GM19438 (cell line): ENCODE results near the gene HOXB6.

Experiments used
- ATAC-seq: cut with Tn5 transposase; IDR thresholded peaks from one replicate; pipeline ENCODE4 v1.9.1; 2021; ENCODE audit warnings: low read depth; ENCODE audit not compliant: unreplicated experiment

Gene HOXB6

GRCh38 chr17:48596735-48597527 is 7.9 kb downstream of the HOXB6 start:
- no peak for ATAC-seq

DNA sequence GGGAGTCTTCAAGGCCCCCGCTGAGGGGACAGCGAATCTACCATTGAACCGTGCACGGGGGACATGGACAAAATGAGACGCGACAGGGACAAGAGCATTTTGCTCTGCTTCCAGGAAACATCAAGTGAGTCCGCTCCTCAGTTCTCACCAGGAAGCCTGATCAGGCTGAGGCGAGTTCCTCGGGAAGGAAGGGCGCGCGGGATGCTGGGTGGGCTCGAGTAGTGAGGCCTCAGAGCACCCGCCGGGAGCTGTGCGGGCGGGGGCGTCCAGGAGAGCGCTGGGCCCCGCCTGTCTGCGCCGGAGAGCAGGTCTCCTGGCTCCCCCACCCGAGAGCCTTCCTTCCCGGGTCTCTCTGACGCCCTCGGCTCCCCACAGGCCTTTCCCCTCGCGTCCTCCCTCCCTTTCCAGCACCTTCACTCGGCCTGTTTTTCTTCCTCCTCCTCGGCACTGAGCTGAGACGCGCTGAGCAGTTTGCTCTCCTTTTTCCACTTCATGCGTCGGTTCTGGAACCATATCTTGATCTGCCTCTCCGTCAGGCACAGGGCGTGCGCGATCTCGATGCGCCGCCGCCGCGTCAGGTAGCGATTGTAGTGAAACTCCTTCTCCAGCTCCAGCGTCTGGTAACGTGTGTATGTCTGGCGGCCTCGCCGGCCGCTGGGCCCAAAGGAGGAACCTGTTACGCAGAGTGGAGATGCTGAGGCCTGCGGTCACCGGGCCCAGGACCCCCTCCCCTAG is 8.6 kb downstream of the HOXB6 start:
- no peak for ATAC-seq

DNA sequence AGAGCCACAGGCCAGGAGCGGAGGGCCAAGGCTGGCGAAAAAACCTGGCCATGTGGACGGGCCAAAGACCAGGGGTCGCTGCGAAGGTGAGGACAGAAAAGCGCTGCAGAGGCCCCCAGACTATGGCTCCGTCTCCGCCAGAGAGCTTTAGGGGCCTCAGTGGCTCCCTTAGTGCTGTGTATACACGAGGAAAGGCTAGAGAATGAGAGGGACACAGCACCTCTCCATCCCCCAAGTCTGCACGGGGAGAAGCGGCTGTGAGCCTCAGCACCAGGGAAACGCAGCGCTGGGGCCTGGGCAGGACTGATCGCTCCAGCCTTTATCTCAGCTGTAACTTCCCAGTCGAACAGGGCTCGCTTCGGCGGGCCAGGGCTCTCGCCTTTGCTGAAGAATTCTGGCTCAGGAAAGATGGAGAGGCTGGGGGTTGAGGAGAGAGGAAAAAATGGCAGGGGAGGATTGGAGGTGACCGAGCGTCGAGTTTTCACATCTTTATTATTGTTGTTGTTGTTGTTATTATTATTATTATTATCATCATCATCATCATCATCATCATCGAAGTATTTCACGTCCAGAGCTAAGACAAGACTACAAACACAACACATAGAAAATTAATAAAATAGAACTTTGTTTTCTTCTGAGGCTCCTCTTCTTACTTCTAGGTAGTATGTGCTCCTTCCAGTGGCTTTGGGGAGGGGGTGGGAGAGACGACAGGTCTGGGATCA is 9.3 kb downstream of the HOXB6 start:
- no peak for ATAC-seq

DNA sequence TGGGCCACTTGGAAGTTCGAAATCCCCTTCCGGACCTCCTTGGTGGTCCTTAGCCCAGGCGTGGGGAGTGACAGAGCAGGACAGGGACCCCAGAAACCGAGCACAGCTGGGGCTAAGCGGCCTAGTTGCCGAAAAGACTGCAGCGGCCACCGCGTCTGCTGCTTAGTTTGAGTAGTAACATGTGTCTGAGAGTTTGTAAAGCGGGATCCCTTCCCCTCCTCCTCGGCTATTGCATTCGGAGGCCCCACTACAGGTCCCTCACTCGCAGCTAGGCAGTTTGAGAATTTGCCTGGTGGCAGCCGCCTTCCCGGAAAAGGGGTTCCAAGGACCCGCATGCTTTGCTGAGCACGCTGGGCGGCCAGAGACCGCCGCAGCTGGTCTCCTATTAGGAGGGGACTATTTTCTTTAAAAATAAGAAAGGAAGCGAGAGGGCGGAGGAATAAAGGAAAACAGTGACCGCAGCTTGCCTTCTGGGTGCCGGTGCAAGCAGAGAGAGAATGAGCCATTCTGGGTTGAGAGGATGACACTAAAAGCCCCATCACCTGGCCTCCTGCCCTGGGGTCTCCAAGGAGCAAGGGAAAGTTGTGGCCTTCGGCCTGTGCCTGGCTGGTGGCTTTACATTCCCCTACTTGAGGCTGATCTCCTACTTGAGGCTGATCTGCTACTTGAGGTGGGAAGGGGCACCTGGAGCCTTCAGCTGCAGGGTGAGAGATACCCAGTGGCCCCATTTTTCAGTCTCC is 10.1 kb downstream of the HOXB6 start:
- ATAC-seq, result no peak

DNA sequence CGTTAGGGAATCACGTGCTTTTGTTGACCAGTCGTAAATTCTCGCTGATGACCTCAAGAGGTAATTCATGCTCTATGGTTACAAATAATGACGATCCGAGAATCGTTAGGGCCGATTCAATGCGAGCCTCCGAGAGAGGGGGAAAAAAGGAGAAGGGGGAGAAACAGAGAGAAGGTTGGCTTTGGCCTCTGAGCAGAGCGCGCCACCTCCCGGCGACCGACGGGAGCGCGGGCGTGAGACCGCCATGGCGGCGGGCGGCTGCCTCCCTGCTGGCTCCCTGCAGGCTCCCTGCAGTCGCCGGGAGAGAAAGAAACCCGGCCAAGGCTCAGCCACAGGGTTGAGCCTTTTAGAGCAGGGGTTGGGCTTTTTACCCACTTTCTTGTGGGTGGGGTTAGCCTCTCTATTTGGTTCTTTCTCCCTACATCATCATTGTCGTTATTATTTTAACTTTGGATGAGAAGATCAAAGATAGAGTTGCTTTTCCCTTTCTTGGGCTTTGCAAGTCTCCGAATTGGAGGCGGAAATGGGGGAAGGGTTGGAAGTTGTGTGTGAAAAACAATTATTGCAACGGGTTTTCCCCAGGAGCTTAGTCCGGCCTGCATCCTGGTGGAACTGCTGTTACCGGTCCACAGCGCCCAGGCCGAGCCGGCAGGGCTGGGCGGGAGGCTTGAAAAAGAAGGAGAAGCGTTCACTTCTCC is 10.8 kb downstream of the HOXB6 start:
- ATAC-seq, result no peak

GRCh38 chr17:48593126-48593829 is 11.5 kb downstream of the HOXB6 start, which contains the start of gene HOXB5:
Gene HOXB5, minus strand, starts transcription at chr17:48593779. Its CDS starts 97 bp downstream, at chr17:48593682.
- no peak for ATAC-seq

DNA sequence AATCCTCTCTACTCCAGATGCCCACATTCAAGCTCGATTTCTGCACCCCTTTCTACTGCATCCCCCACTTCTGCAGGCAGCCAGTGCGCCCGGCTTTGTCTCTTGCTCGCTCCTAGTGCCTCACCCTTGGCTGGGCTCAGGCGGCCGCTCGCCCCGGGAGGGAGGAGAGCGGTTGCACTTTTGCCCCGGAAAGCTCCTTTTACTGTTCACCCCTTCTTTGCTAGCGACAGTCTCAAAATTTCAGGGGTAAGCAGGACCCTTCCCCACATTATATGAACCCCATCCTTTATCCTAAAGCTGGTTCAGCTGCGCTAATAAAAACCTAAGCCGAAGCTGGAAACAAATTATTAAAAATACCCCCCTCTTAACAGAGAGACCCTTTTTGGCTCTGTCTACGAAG is 12.2 kb downstream of the HOXB6 start:
- ATAC-seq, result no peak

GRCh38 chr17:48592057-48592514 is 12.7 kb downstream of the HOXB6 start:
- ATAC-seq, result no peak

DNA sequence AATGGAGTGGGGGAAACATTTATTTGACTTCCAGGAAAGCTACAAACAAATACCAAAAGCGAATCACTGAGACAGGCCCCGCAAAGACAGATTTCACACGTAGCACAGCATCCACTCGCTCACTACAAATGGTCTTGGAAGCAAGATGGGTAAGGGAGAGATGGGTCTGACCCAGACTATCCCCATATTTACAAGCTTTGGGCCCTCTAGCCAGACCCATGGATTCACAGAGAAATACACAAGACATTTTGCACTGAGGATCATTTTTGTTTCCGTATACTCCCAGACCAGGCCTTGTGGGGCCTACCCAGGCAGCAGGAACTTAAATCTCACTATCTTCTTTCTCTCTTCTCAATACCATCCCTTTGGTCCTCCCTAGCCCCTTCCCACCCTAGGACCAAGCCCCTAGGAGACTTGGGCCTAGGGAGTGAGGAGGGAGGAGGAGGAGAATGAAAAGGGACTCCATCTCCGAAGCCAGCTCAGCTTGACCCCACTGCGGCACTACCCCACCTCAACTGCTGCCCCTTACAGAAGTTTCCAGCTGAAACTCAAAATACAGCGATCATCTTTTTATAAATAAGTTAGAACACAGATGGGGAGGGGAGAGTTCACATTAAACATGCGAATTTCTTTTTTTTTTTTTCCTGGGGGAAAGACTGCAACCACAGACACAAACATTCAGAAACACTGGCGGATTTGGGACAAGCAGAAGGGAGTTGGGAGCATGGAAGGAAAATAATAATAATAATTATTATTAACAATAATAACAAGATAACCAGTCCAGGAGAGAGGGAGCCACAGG is 13.3 kb downstream of the HOXB6 start:
- no peak for ATAC-seq

DNA sequence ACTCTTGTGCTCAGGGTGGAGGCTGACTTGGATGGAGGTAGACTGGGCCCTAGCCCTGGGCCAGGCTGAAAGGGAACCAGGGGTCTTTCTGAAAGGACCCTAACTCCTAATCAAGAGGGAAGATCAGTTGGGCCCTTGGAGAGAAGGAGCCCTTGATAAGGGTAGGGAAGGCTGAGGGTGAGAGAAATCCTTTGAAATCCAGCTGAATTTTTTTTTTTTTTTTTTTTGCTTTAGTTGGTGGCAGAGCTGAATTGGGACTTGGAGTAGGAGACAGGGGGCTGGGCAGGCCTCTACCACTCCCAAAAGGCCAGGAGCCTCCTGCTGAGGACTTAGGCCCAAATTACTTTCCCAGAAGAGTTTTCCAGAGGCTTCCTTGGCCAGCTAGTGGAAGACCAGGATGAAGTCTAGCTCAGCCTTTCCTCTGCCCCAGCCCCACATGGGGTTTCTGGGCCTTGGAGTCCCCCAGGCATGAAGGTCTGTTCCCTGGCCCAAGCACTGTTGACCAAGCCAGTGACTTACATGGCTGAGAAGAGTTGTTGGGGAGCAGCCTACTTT is 14.1 kb downstream of the HOXB6 start:
- ATAC-seq, result no peak

- ATAC-seq, result no peak
Observed at GRCh38 chr17:48589831-48590606, 14.8 kb downstream of the HOXB6 start, which contains the start of gene HOXB3. Gene HOXB3, minus strand, starts transcription at chr17:48590241. Its CDS starts 37,767 bp downstream, at chr17:48552474.

DNA sequence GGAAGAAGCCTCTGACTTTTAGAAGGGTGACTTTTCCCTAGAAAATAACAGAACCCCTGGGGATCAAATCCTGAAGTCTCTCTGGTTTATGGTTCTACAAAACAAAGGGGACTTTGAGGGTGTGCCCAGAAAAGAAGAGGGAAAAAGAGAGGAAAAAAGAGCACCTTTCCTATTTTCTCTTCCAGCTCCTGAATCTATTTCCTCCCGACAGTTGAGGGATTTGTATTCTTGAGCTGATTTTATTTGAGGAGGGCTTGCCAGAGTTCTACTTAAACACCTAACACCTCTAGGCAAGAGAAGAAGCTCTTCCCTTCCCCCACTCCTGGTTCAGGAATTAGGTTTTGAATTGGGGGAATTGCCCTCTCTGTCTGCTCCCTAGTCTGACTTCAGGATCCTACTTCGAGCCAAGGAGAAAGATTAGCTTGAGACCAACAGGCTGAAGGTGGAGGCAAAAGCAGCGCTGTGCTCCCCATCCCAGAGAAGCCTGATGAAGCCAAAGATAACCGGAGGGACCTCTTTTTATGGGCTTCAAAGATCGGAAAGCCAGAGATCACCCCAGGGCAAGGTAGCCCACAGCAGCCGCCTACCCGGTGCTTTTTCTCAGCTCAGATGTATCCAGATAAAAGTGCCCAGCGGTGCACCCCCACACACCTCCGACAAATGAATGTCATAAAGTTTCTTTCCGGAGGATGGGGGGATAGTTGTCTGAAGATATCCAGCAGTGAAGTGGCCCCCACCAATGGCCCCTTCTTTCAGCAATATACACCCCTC is 15.5 kb downstream of the HOXB6 start:
- no peak for ATAC-seq

DNA sequence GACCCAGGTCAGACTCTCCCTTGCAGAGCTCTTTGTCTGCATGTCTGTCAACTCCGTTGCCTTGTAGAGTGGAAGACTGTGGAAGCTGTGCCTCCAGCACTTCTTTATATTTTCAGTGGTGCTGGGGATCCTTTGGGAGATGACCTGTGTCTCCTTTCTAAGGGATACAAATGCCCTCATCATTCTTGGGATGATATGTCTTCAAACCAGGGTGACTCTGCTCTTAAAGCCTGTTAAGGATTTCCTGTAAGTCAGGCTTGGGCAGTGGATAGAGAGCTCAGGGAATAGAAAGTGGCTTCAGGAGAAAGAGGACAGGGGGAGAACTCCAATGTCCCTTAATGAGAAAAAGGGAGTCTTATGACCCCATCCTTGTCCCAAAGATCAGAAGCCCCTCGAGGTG is 16.3 kb downstream of the HOXB6 start:
- no peak for ATAC-seq

DNA sequence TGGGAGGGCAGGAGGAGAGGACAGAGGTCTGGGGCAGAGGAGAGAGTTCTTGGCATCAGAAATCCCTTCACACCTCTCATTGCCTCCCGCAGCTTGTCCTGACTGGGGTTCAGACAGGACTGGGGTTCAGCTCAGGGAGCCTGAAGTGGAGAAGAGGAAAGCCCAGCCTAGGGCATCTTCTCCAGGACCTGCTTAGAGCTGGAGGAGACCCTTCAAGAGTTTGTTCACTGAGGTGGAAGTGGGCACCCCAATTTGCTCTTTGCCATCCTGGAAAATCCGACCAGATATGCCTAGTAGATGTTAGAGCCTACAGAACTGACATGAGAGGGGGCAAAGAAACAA is 16.7 kb downstream of the HOXB6 start:
- ATAC-seq, result no peak

DNA sequence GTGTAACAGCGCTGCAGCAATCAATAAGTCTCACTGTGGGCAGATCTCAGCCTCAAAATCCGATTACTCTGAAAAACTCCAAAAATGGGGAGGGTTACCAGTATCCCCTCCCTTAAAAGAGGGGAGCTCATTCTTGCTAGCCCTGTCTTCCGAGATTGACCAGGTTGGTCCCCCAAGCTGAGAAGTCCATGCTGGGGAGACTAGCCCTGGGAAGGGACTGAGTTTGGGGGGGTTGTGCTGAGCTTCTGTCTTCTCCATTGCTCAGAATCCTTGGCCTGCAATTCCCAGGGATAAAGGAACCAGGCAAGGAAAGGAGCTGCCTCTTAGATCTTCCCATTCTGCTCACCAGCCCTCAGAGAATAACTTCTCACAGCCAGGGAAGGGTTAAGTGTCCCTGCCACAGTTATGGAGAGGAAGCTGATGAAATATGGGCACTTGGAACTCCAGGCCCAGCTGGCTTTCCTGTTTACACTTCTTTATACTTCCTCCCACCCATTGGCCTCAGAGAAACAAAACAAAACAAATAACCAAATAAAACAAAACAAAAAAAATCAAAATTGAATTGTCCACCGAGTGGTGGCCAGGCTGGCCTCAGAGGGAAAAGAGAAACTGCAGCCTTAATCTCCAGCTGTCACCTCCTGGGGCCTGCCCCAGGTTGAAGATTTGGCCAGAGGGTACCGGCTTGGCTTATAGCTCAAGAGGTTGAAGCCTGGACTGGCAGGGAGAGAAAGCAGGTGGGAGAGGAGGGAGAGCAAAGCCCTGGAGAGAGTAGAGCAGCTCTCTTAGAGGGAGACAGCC is 17.3 kb downstream of the HOXB6 start:
- ATAC-seq, result no peak
